NCI-H774 (cell line): ENCODE data around the gene HOXD11.
A peak's percentile ranks its signal among the peaks of the same experiment; 100 is the strongest.

Experiments used
- DNase-seq: peaks from one replicate; lab custom pipeline; 2025; lab: John Stamatoyannopoulos, UW

HOXD11 gene

GRCh38 chr2:176105078-176105729 lies 1.9 kb upstream of the HOXD11 start:
- DNase-seq, result no peak

- DNase-seq, result no peak
Observed at GRCh38 chr2:176105730-176106580, 1.1 kb upstream of the HOXD11 start.

- peak; percentile 43 for DNase-seq
Observed at GRCh38 chr2:176107731-176108181, 676 bp downstream of the HOXD11 start.

GRCh38 chr2:176109192-176109901 lies 2.3 kb downstream of the HOXD11 start:
- DNase-seq, result no peak

GRCh38 chr2:176109946-176110345 lies 2.9 kb downstream of the HOXD11 start:
- no peak for DNase-seq

GRCh38 chr2:176110415-176111308 lies 3.6 kb downstream of the HOXD11 start:
- no peak for DNase-seq

GRCh38 chr2:176111309-176111663 lies 4.2 kb downstream of the HOXD11 start:
- no peak for DNase-seq

- DNase-seq, result no peak
Observed at GRCh38 chr2:176111846-176112374, 4.8 kb downstream of the HOXD11 start.

GRCh38 chr2:176112375-176113302 lies 5.6 kb downstream of the HOXD11 start:
- no peak for DNase-seq

- DNase-seq, result peak; percentile 80
Observed at GRCh38 chr2:176114120-176114929, 7.2 kb downstream of the HOXD11 start.

- no peak for DNase-seq
Observed at GRCh38 chr2:176114930-176115625, 8.0 kb downstream of the HOXD11 start.

GRCh38 chr2:176115883-176116813 lies 9.1 kb downstream of the HOXD11 start, which contains the start of gene HOXD10:
TSS of gene HOXD10 (plus strand) at chr2:176116778. CDS start at chr2:176116834, 56 bp downstream.
- no peak for DNase-seq

- no peak for DNase-seq
Observed at GRCh38 chr2:176117162-176117822, 10.2 kb downstream of the HOXD11 start.

- no peak for DNase-seq
Observed at GRCh38 chr2:176117823-176118371, 10.8 kb downstream of the HOXD11 start.

GRCh38 chr2:176118601-176119339 lies 11.7 kb downstream of the HOXD11 start:
- DNase-seq, result peak; percentile 17
